BJ (cell line): ENCODE measurements around the gene FCMR. TPM values are rescaled to one million over a fixed set of nuclear protein-coding genes. Genes with fewer than 3 reads are reported as not detected.

Source experiments
- CTCF ChIA-PET: fragments of 350-600 bp; formaldehyde crosslinking; extraction: SDS; loops from one replicate; lab custom pipeline; 2021; ENCODE audit warnings: antibody characterized with exemption, inconsistent platforms; lab: Yijun Ruan, JAX
- POLR2A ChIA-PET: fragments of 300-600 bp; sonication (Branson Sonifier 250); formaldehyde crosslinking; extraction: SDS; loops from one replicate; lab custom pipeline; 2021; ENCODE audit warnings: antibody characterized with exemption; lab: Charles Lee
- DNase-seq: peaks from one replicate; pipeline ENCODE4 v3.0.0-alpha.2; 2011; ENCODE audit warnings: low read depth
- H3K27me3 ChIP-seq: 2 replicates; pipeline ENCODE4 v1.6.0; 2011; ENCODE audit warnings: low read length; ENCODE audit not compliant: control insufficient read depth, insufficient read depth
- H3K36me3 ChIP-seq: 2 replicates; pipeline ENCODE4 v1.5.1; 2011; ENCODE audit warnings: low read length; ENCODE audit not compliant: control insufficient read depth, insufficient read depth
- H3K4me3 ChIP-seq: 2 replicates; pipeline ENCODE4 v1.5.1; 2011; ENCODE audit warnings: low read depth, mild to moderate bottlenecking, control low read depth, low read length
- polyA plus RNA-seq: library from polyadenylated mRNA; depleted of rRNA; stranded (reverse); fragments of >200 nt; gene quantifications from 2 replicates; pipeline ENCODE4 v1.2.3, GENCODE V29; 2011
- TF ChIP-seq, protein P1 (sequence below): IDR thresholded peaks from 2 replicates; pipeline ENCODE4 v1.5.1; 2011; ENCODE audit warnings: low read depth, mild to moderate bottlenecking, control low read depth, inconsistent platforms, low read length, moderate library complexity; ENCODE audit not compliant: insufficient read depth

The FCMR gene
- polyA plus RNA-seq, 1 experiment = 1.4 TPM

DNA sequence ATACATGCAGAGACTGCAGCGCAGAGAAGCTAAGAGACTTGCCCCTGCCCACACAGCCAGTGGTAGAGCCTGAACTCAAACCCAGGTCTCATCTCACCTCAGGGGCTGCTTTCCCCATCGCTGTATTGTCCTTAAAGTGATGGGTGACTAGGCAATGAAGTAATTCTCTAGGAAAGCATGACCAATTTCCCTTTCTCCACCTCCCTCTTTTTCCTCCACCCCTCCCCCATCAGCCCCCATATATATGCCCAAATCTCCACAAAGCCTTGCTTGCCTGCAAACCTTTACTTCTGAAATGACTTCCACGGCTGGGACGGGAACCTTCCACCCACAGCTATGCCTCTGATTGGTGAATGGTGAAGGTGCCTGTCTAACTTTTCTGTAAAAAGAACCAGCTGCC, 24.6 kb downstream of the FCMR start, which contains the start of gene IL24:
Gene IL24, plus strand, starts transcription at position 269 of the 400 bp plus-strand sequence. CDS start 390 bp downstream, outside the sequence.
- ChIA-PET POLR2A (no interaction called here), CTCF (interaction anchor here (1.6 to 3.0 kb wide), 4 partner anchors 12 to 88 kb away, joined by 5 to 18 read pairs (median 12); no protein-coding TSS in a partner anchor)
- H3K4me3 ChIP-seq = no peak within 1 kb of the TSS
- H3K27me3 ChIP-seq = no peaks in the 10 kb centered on the region
- no peaks in the 10 kb centered on the region for H3K36me3 ChIP-seq
- TF ChIP-seq, protein P1, sequence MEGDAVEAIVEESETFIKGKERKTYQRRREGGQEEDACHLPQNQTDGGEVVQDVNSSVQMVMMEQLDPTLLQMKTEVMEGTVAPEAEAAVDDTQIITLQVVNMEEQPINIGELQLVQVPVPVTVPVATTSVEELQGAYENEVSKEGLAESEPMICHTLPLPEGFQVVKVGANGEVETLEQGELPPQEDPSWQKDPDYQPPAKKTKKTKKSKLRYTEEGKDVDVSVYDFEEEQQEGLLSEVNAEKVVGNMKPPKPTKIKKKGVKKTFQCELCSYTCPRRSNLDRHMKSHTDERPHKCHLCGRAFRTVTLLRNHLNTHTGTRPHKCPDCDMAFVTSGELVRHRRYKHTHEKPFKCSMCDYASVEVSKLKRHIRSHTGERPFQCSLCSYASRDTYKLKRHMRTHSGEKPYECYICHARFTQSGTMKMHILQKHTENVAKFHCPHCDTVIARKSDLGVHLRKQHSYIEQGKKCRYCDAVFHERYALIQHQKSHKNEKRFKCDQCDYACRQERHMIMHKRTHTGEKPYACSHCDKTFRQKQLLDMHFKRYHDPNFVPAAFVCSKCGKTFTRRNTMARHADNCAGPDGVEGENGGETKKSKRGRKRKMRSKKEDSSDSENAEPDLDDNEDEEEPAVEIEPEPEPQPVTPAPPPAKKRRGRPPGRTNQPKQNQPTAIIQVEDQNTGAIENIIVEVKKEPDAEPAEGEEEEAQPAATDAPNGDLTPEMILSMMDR = no peak
- DNase-seq = no peak

GRCh38 chr1:206896261-206896660, 25.5 kb downstream of the FCMR start:
- ChIA-PET POLR2A (interaction anchor here (0.6 kb wide), 1 partner anchor 31 kb away, joined by 4 read pairs; the partner anchor contains the start of gene IL20), CTCF (interaction anchor here (1.1 to 3.0 kb wide), 7 partner anchors 10 to 162 kb away, joined by 4 to 18 read pairs (median 8); partner anchors contain the start of gene IL20)
- no peaks in the 10 kb centered on the region for H3K36me3 ChIP-seq
- TF ChIP-seq, protein P1 = no peak
- DNase-seq = no peak
- H3K27me3 ChIP-seq = no peaks in the 10 kb centered on the region
- H3K4me3 ChIP-seq = no peak overlapping the region

GRCh38 chr1:206895837-206896242, 25.9 kb downstream of the FCMR start:
- CTCF ChIA-PET = interaction anchor here (0.7 to 3.0 kb wide), 9 partner anchors 10 to 161 kb away, joined by 3 to 18 read pairs (median 5); partner anchors contain the start of gene IL20
- H3K4me3 ChIP-seq = no peak overlapping the region
- TF ChIP-seq, protein P1 = no peak
- H3K27me3 ChIP-seq = no peaks in the 10 kb centered on the region
- POLR2A ChIA-PET = interaction anchor here (0.6 kb wide), 2 partner anchors 11 to 31 kb away, joined by 3 to 4 read pairs; partner anchors contain the start of gene IL20
- DNase-seq = peak; percentile 83
- no peaks in the 10 kb centered on the region for H3K36me3 ChIP-seq

GRCh38 chr1:206895325-206895724, 26.4 kb downstream of the FCMR start:
- TF ChIP-seq, protein P1 = no peak
- Histone ChIP-seq H3K36me3 (no peaks in the 10 kb centered on the region), H3K27me3 (no peaks in the 10 kb centered on the region), H3K4me3 (no peak overlapping the region)
- CTCF ChIA-PET = interaction anchor here (0.7 to 3.0 kb wide), 10 partner anchors 9 to 161 kb away, joined by 3 to 18 read pairs (median 4); partner anchors contain the start of gene IL20
- POLR2A ChIA-PET = interaction anchor here (0.6 kb wide), 1 partner anchor 11 kb away, joined by 3 read pairs; no protein-coding TSS in a partner anchor
- no peak for DNase-seq

- CTCF ChIA-PET = interaction anchor here (1.5 kb wide), 1 partner anchor 9 kb away, joined by 3 read pairs; no protein-coding TSS in a partner anchor
- Histone ChIP-seq H3K27me3 (no peaks in the 10 kb centered on the region), H3K36me3 (no peaks in the 10 kb centered on the region), H3K4me3 (no peak overlapping the region)
- POLR2A ChIA-PET = no interaction called here
- TF ChIP-seq, protein P1 = no peak
- no peak for DNase-seq
These were observed 28.4 kb downstream of the FCMR start for GRCh38 chr1:206893380-206893779.
